HG02885 (cell line): ENCODE measurements around the gene CLK3.
"Not testable (repeated sequence)": the region's sequence is repeated elsewhere in the genome, so short reads cannot be mapped to it uniquely, and the experiment has no call there.

Experiments used
- ATAC-seq: cut with Tn5 transposase; IDR thresholded peaks from one replicate; pipeline ENCODE4 v1.9.1; 2021; ENCODE audit warnings: mild to moderate bottlenecking; ENCODE audit not compliant: unreplicated experiment, poor library complexity

The CLK3 gene

GRCh38 chr15:74635228-74635627 is 19.6 kb downstream of the CLK3 start:
- peak; percentile 44 for ATAC-seq

GRCh38 chr15:74636984-74637383 is 21.3 kb downstream of the CLK3 start:
- ATAC-seq = no peak

- ATAC-seq = no peak
Measured at GRCh38 chr15:74641151-74641550, 25.5 kb downstream of the CLK3 start.

- no peak for ATAC-seq
Measured at GRCh38 chr15:74642348-74642733, 26.7 kb downstream of the CLK3 start.

GRCh38 chr15:74642734-74643664 is 27.4 kb downstream of the CLK3 start:
- no peak for ATAC-seq

- no peak for ATAC-seq
Measured at GRCh38 chr15:74643665-74644204, 28.1 kb downstream of the CLK3 start.

- ATAC-seq = no peak
Measured at GRCh38 chr15:74646480-74646879, 30.8 kb downstream of the CLK3 start.

GRCh38 chr15:74648051-74648842 is 32.6 kb downstream of the CLK3 start:
- no peak for ATAC-seq

- ATAC-seq = no peak
Measured at GRCh38 chr15:74651242-74651741, 35.7 kb downstream of the CLK3 start.

GRCh38 chr15:74653426-74654102 is 37.9 kb downstream of the CLK3 start:
- no peak for ATAC-seq

- ATAC-seq = no peak
Measured at GRCh38 chr15:74655424-74655823, 39.8 kb downstream of the CLK3 start.

- no peak for ATAC-seq
Measured at GRCh38 chr15:74656935-74657535, 41.4 kb downstream of the CLK3 start.

GRCh38 chr15:74657846-74658245 is 42.2 kb downstream of the CLK3 start:
- no peak for ATAC-seq

- ATAC-seq = not testable (repeated sequence)
Measured at GRCh38 chr15:74661280-74661679, 45.6 kb downstream of the CLK3 start.

- no peak for ATAC-seq
Measured at GRCh38 chr15:74662064-74662860, 46.6 kb downstream of the CLK3 start.

GRCh38 chr15:74663303-74664027 is 47.8 kb downstream of the CLK3 start:
- ATAC-seq = no peak

- no peak for ATAC-seq
Measured at GRCh38 chr15:74664028-74664616, 48.5 kb downstream of the CLK3 start.

GRCh38 chr15:74664670-74665069 is 49.0 kb downstream of the CLK3 start:
- ATAC-seq = no peak
